Ectodermal cell (in vitro differentiated cells): Measurements from ENCODE around the gene DMXL2.
"Not testable (repeated sequence)": the region's sequence is repeated elsewhere in the genome, so short reads cannot be mapped to it uniquely, and the experiment has no call there.

Experiments used
- H3K27ac ChIP-seq: 2 replicates; pipeline ENCODE4 v1.7.0; 2013; ENCODE audit warnings: mild to moderate bottlenecking, low read depth, low read length; ENCODE audit not compliant: insufficient read depth, poor library complexity, severe bottlenecking
- H3K27me3 ChIP-seq: 2 replicates; pipeline ENCODE4 v1.7.0; 2013; ENCODE audit warnings: mild to moderate bottlenecking, low read length; ENCODE audit not compliant: insufficient read depth, control insufficient read depth, poor library complexity, severe bottlenecking
- H3K36me3 ChIP-seq: one replicate; pipeline ENCODE4 v1.7.0; 2013; ENCODE audit warnings: low read length; ENCODE audit not compliant: control insufficient read depth, insufficient read depth
- H3K4me1 ChIP-seq: one replicate; pipeline ENCODE4 v1.7.0; 2013; ENCODE audit warnings: low read length; ENCODE audit not compliant: control insufficient read depth, insufficient read depth
- H3K4me3 ChIP-seq: 2 replicates; pipeline ENCODE4 v1.7.0; 2013; ENCODE audit warnings: low read depth, low read length, control low read depth; ENCODE audit not compliant: insufficient read depth
- H3K9me3 ChIP-seq: 2 replicates; pipeline ENCODE4 v1.7.0; 2013; ENCODE audit warnings: mild to moderate bottlenecking, low read length, moderate library complexity; ENCODE audit not compliant: control insufficient read depth
- WGBS, 2 experiments: methylation state at CpG; one replicate each; pipeline ENCODE4 v1.1.7; 2013; ENCODE audit warnings: missing lambda C conversion rate in 2 of 2; 5-methylcytosine and 5-hydroxymethylcytosine counted together

DMXL2 gene

DNA sequence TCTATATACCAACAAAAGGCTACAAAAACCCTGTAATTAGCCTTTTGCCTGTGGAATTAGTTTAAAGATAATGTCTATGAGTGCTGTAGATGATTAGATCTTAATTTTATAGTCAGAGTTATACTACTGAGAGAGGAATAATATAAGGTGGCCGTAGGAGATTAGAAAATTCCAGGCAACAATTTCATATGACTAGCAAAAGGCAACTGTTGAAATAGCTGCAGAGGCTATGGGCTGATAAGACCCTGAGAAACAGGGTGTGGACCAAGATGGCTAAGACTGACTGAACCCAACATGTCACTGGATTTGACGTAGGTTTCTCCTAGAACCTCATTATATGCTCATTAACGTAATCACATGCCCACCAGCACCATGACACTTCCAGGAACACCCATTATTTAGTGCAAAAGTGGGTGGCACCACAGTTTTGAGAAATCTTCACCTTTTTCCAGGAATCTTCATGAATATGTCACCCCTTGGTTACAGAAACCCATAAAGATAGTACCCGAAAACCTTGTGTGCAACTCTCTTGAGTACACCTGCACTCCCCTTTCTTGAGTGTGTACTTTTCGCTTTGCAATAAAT, 29.6 kb upstream of the DMXL2 start:
- H3K27ac ChIP-seq: no peak overlapping the region
- WGBS, 2 experiments: 92 to 93% methylated on average over 5 of the region's 5 CpGs
- no peak overlapping the region for H3K4me3 ChIP-seq
- H3K36me3 ChIP-seq: no peaks in the 10 kb centered on the region
- no peaks in the 10 kb centered on the region for H3K9me3 ChIP-seq
- no peaks in the 10 kb centered on the region for H3K4me1 ChIP-seq
- no peaks in the 10 kb centered on the region for H3K27me3 ChIP-seq

DNA sequence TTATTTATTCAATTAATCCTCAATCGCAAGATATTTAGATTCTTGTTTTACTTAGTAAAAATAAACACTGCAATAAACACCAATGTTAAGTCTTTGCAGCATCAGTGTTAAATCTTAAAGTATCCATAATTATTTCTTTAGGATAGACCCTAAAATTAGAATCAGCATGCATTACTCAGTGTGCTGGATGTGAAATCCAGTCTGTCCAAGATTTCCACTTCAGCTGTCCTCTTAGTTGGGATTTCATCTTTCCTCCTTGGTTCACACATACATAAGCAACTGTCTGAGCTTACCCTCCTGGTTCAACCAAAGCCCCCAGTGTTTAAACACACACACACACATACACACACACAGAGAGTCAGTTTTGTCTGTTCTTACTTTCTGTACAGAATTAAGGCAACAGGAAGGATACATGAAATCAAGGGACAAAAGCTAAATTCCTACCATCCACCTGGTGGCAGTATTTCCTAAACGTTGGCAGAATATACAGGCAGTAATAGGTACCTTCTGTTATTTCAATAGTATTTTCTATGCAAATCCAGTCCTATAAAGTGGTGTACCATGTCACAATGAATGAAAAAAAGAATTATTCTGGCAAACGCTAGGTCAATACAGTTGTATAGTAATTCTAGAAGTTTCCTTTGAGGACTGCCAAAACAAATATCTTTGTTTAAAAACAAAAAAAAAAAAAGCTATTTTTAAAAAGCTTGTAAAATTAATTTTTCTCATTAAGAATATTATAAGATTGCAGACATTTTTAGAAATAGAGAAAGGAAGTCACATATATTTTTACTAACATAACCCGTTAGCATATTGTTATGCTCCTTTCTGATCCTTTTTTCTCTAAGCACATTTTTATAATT, 27.3 kb upstream of the DMXL2 start:
- H3K27me3 ChIP-seq: no peaks in the 10 kb centered on the region
- H3K4me3 ChIP-seq: no peak overlapping the region
- H3K27ac ChIP-seq: no peak overlapping the region
- WGBS, 2 experiments: 67% methylated on average over 3 of the region's 4 CpGs; no CpG with 5 or more reads in 1 of the 2 experiments
- H3K9me3 ChIP-seq: no peaks in the 10 kb centered on the region
- no peaks in the 10 kb centered on the region for H3K4me1 ChIP-seq
- no peaks in the 10 kb centered on the region for H3K36me3 ChIP-seq

- H3K36me3 ChIP-seq, H3K9me3 ChIP-seq, H3K4me1 ChIP-seq, H3K27me3 ChIP-seq, H3K27ac ChIP-seq, H3K4me3 ChIP-seq: not testable (repeated sequence)
- 82% methylated on average over 4 of the region's 4 CpGs for WGBS, 2 experiments
Measured at GRCh38 chr15:51648643-51649042, 26.1 kb upstream of the DMXL2 start.

- not testable (repeated sequence) for H3K4me3 ChIP-seq, H3K36me3 ChIP-seq, H3K27ac ChIP-seq, H3K4me1 ChIP-seq, H3K27me3 ChIP-seq, H3K9me3 ChIP-seq
- 100% methylated on average over 1 of the region's 1 CpG; no CpG with 5 or more reads in 1 of the 2 experiments for WGBS, 2 experiments
Measured at GRCh38 chr15:51648101-51648500, 25.5 kb upstream of the DMXL2 start.

GRCh38 chr15:51647128-51647562, 24.6 kb upstream of the DMXL2 start:
- no peaks in the 10 kb centered on the region for H3K36me3 ChIP-seq
- H3K4me1 ChIP-seq: no peaks in the 10 kb centered on the region
- no peaks in the 10 kb centered on the region for H3K27me3 ChIP-seq
- 83 to 85% methylated on average over 3 of the region's 3 CpGs for WGBS, 2 experiments
- H3K4me3 ChIP-seq: no peak overlapping the region
- H3K27ac ChIP-seq: no peak overlapping the region
- H3K9me3 ChIP-seq: no peaks in the 10 kb centered on the region

DNA sequence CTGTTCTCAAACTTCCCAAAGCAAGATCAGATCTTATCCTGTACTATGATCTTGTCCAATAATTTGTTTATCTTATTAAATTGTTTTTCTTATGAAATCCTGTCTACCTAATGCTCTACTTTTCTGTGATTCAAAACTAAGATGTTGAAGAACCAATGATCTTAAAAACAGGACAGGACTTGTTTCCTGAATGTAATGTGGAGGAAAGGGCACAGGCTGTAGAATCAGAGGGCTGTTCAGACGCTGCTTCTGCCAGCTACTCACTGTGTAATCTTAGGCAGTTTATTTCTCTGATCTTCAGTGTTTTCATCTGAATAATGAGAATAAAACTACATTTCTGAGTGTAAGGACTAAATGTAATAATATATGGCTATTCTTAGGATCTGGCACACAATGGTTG, 20.1 kb upstream of the DMXL2 start:
- Histone ChIP-seq H3K4me3 (no peak overlapping the region), H3K9me3 (no peaks in the 10 kb centered on the region), H3K27me3 (no peaks in the 10 kb centered on the region), H3K4me1 (no peaks in the 10 kb centered on the region), H3K27ac (no peak overlapping the region), H3K36me3 (no peaks in the 10 kb centered on the region)
- WGBS, 2 experiments: 97 to 100% methylated on average over 1 of the region's 1 CpG

DNA sequence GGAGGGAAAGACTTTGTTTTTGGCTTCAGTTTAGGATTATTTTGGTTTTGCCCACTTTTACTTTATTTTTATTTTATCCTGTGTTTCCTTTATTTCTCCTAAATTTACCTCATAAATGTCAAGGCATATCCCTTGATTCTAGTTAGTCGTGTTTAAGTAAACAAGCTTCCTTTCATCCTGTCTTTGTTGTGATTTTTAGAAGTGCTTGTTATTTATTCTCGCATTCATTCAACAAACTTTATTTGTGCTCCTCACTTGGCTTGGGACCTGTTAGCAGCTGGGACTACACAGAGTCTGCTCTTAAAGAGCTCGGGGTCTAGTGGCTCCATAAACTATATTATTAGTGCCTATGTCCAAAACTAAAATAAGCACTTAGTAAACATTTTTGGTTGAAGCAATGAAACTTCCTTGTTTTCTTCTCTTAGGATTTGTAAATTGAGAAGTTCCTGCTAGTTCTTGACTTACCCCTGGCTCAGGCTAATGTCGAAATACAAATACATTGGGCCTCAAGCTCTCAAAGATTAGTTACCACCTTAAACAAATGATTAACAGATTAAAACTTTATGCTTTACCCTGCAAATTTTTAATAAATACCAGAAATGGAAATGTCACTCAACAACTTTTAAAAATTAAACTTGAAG, 19.0 kb upstream of the DMXL2 start:
- no peaks in the 10 kb centered on the region for H3K27me3 ChIP-seq
- H3K4me3 ChIP-seq: no peak overlapping the region
- no peaks in the 10 kb centered on the region for H3K4me1 ChIP-seq
- H3K27ac ChIP-seq: no peak overlapping the region
- WGBS, 2 experiments: 92 to 94% methylated on average over 4 of the region's 4 CpGs
- H3K36me3 ChIP-seq: no peaks in the 10 kb centered on the region
- H3K9me3 ChIP-seq: no peaks in the 10 kb centered on the region

DNA sequence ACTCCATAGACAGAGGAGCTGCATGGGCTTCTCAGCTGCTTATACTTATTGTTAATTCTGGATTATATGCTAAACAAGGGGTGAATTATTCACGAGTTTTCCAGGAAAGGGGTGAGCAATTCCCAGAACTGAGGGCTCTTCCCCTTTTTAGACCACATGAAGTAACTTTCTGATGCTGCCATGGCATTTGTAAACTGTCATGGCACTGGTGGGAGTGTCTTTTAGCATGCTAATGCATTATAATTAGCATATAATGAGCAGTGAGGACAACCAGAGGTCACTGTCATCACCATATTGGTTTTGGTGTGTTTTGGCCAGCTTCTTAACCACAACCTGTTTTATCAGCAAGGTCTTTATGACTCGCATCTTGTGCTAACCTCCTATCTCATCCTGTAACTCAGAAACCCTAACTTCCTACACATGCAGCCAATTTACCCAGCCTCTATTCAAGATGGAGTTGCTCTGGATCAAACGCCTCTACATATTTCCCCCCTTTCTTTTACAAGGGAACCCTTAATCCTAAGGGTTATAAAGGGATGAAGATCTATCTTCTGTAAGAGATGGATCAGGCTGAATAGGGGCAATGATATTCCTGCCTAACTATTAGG, 12.1 kb upstream of the DMXL2 start:
- Histone ChIP-seq H3K27ac (no peak overlapping the region), H3K9me3 (no peaks in the 10 kb centered on the region), H3K36me3 (no peaks in the 10 kb centered on the region), H3K27me3 (no peaks in the 10 kb centered on the region), H3K4me3 (no peak overlapping the region), H3K4me1 (no peaks in the 10 kb centered on the region)
- WGBS, 2 experiments: 85 to 92% methylated on average over 2 to 3 of the region's 3 CpGs

GRCh38 chr15:51629612-51630011, 7.0 kb upstream of the DMXL2 start:
- no peaks in the 10 kb centered on the region for H3K4me1 ChIP-seq
- no peak overlapping the region for H3K4me3 ChIP-seq
- no peaks in the 10 kb centered on the region for H3K36me3 ChIP-seq
- no peaks in the 10 kb centered on the region for H3K9me3 ChIP-seq
- WGBS, 2 experiments: 93 to 94% methylated on average over 1 of the region's 1 CpG
- H3K27me3 ChIP-seq: no peaks in the 10 kb centered on the region
- no peak overlapping the region for H3K27ac ChIP-seq

GRCh38 chr15:51625236-51625635, 2.7 kb upstream of the DMXL2 start:
- Histone ChIP-seq H3K27me3 (peaks cover 8% of the 10 kb centered on the region), H3K9me3 (no peaks in the 10 kb centered on the region), H3K36me3 (no peaks in the 10 kb centered on the region), H3K27ac (no peak overlapping the region), H3K4me1 (peaks cover 7% of the 10 kb centered on the region), H3K4me3 (no peak overlapping the region)
- 75 to 80% methylated on average over 1 of the region's 1 CpG for WGBS, 2 experiments
